GM18511 (cell line): Measurements from ENCODE around the gene SLC35A3.
A peak's percentile ranks its signal among the peaks of the same experiment; 100 is the strongest.
"Not testable (repeated sequence)": the region's sequence is repeated elsewhere in the genome, so short reads cannot be mapped to it uniquely, and the experiment has no call there.

Source experiments
- ATAC-seq: cut with Tn5 transposase; IDR thresholded peaks from one replicate; pipeline ENCODE4 v1.9.1; 2021; ENCODE audit warnings: mild to moderate bottlenecking, moderate library complexity; ENCODE audit not compliant: unreplicated experiment

SLC35A3 gene

DNA sequence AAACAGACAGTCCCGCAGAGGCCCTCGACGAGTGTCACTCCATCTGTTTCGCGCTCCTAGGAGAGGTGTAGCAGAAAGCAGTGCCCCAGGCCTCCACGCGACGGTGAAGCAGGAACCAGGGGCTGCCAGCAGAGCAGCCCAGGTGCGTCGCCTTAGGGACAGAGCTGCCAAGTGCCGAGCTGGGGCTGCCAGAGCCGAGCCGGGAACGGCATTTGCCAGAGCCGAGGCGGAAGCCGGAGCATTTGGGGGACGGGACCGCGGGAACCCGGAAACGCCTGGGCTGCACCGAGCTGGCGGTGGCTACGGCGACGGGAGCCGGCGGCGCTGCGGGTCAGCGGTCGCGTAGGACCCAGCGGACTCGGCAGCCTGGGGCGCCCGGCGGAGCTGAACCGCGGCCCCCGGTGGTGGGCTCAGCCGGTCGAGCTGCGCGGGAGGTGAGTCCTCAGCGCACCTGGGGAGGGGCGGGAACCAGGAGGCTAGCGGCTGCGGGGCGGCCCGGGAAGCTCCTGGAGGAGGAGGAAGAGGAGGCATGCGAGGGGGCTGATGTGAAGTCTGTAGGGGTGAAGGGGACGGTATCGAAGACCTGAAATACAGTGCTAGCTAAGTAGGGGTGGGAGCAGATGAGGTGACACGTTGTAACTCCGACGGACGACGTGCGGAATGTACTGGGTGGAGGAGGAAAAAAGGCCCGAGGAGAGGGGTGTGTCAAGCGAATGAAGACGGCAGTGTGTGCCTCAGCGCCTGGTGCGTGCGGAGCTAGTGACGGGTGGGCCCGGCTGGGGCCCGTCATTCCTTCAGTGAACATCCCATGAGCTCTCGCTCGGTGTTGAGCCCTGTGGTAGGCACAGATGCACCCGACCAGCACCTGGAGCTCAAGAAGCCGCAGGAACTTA, at the start of gene SLC35A3:
Gene SLC35A3 (plus strand): TSS at position 268 of the 893 bp plus-strand sequence. CDS start 23,559 bp downstream, outside the sequence.
- peak; percentile 90 for ATAC-seq

DNA sequence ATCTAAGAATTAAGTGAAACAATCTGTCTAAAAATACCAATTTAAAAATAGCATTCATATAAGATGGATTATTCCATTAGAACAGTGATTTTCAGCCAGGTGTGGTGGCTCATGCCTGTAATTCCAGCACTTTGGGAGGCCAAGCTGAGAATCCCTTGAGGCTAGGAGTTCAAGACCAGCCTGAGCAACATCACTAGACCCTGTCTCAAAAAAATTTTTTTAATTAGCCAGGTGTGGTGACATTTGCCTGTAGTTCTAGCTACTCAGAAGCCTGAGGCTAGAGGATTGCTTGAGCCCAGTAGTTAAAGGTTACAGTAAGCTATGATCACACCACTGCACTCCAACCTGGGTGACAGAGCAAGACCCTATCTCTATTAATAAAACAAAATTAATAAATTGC, 35.0 kb upstream of the SLC35A3 start:
- no peak for ATAC-seq

DNA sequence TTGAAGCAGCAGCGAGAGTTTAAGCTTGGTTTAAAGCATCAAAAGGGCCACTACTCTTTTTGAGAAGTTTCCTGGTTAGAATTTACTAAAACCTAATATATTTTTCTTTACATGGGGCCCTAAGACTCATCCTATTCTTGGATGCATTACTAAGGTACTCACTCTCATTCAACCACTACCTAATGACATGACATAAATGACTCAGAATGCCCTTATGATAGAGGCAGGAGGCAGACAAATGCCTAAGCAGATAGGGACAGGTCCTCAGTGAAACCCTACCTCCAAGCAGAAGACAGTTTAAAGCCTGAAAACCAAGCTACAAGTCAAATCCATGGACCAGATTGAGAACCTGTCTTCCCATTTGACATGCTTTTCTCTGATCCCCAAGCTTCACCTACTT, 34.3 kb upstream of the SLC35A3 start:
- no peak for ATAC-seq

DNA sequence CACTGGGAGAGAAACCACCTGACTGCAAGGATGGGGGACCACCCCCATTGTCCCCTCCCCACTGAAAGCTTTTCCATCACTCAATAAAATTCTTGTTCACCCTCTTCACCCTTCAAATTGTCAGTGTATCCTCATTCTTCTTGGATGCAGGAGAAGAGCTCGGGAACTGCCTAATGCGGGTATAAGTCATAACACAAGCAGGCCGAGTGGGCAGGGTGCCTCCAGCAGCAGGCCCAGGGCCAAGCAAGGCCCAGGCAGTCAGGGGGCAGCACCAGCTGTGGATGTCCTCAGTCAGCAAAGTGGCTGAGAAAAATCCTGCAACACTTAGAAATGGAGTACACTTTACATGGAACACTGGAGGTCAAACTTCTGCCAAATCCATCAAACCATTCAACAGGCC, 33.7 kb upstream of the SLC35A3 start:
- ATAC-seq: no peak

DNA sequence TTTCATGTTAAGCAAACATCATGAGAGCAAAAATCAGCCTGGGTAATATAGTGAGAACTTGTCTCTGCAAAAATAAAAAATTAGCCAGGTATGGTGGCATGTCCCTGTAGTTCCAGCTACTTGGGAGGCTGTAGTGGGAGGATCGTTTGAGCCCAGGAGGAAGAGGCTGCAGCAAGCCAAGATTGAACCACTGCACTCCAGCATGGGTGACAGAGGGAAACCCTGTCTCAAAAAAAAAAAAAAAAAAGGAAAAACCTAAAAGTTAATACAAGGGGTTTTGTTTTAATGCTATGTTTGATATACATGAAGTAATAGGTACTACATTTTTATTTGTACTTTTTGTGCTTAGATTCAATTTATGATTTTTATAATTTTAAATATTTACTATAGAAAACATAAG, 27.1 kb upstream of the SLC35A3 start:
- no peak for ATAC-seq

DNA sequence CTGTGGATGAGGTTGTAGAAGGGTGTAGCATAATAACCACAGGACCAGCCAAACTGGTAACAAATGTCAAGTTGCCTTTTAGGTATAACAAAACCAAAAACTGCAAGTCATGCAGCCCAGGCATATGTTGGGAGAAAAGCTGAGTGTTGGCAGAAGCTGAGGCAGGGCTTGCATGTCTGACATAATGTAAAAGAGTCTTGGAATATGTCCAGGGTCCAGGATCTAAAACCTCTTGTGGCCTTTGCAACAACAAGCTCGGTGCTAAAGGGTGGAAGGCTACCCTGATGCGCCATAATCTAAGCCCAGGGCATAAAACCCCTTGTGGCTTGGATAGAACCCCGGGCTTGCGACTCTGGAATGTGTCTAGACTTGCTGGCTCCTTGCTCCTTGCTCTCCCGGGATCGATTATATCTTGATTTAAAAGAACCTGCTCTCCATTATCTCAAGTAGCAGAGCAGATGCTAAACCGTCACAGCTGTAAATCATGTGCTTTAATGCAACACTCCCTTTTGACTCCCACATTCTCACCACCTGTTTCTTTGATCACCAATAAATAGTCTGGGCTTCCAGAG, 26.5 kb upstream of the SLC35A3 start:
- ATAC-seq: no peak

DNA sequence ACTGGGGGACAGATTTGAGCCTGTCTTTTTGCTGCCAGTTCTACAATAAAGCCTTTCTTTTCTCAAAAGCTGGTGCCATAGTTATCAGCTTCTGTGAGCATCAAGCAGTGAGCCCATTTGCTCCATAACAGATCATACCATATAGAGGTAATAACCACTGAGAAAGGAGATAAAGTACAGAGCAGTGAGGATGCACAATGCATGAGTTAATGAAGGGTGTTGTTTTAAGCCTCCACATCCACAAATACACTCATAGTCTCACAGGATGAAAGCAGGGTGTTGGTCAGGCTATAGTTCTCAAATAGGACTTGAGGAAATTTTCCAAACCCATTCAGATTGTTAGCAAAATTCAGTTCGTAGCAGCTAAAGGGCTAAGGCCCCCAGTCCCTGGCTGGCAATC, 25.6 kb upstream of the SLC35A3 start:
- no peak for ATAC-seq

DNA sequence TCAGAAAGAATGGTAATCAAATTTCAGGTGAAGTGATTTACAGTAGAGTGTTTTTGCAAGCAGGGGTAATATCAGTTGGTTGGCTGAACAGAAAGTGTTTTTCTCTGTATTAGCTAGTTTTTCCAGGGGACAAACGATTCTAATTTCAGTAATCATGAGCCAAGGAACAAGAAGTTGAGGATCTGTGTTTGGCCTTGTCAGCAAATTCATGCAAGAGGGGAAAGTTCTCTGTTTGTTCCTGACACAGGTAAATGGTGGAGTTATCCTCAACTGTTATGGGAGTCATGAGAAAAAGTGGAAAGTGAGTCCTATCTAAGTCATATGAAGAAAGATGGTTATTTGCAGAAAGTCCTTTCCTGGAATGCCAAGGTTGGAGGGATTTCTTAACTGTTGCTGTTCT, 24.6 kb upstream of the SLC35A3 start:
- no peak for ATAC-seq

DNA sequence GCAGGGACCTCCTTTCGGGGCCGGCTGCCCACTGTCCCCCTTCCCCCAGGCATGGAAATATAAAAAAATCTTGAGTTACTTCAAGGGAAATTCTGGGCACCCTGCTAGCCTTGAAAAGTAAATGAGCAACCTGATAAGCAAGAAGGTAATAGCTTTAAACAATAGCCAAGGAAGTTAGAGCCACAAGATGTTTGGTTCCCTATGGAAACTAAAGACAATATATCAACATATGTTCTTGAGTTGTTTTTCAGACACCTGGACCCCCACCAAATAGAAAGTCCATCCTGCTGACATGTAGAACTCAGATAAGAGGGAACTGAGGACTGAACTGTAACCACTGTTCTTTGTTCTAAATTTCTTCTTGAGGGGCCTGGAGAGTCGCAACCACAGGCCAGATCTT, 19.3 kb upstream of the SLC35A3 start:
- no peak for ATAC-seq

DNA sequence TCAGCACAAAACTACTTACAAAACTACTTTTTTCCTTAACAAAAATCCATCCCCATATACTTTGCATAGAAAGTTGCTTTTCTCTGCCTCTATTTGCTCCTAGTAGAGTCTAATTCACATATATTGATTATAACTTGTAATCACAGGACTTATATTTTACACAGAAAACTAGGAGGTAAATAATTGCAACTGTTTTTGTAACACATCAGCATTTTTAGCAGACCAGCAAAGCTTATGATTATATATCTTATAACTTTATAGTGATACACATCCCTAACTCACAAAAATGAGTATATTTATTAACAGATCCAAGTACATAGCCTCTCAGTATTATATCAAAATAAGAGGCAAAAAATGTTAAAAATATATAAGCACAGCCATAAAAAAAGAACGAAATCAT, 17.3 kb upstream of the SLC35A3 start:
- ATAC-seq: no peak

DNA sequence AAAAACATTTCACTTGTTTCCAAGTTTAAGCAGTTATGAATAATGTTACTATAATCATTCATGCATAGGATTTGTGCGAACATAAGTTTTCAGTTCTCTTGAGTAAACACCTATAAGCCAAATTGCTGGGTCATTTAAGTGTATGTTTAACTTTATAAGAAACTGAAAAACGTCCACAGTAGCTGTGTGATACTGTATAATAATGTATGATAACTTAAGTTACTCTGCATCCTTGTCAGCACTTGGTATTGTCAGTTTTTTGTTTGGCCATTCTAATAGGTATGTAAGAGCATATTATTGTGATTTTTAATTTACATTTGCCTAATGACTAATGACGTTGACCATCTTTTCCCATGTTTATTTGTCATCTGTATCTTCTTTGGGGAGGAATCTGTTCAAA, 14.4 kb upstream of the SLC35A3 start:
- ATAC-seq: no peak

DNA sequence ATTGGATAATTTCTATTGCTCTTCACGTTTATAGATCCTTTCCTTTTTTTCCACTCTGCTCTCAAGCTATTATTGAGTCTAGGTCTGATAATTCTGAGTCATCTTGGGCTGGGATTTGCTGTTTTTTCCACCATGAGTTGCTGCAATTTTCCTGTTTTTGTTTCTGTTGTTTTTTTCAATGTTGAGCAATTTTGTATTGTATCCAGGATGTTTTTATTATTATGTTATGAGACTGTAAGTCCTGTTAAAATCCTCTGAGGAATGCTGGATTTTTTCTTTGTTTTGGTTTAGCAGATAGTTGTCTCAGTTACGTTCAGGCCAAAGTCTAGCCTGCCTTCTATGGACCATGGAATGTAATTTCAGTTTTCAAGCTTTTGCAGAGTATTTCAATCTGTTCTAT, 13.0 kb upstream of the SLC35A3 start:
- no peak for ATAC-seq

DNA sequence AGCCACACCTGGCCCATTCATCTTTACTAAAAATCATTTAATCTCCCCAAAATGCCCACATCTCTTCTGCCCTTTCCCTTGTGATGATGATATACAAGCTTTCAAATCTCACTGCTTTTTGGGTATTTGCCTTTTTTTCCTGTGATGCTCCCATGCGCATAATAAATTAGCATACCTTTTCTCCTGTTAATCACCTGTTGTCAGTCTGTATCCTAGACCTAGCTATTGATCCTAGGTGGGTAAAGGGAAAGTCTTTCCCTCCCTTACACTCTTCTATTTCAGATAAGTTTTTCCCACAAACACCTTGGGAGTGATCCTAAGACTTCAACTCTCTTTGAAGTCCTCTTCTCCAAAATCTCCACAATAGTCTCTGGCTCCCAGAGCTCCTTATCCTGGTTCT, 12.0 kb upstream of the SLC35A3 start:
- ATAC-seq: no peak

DNA sequence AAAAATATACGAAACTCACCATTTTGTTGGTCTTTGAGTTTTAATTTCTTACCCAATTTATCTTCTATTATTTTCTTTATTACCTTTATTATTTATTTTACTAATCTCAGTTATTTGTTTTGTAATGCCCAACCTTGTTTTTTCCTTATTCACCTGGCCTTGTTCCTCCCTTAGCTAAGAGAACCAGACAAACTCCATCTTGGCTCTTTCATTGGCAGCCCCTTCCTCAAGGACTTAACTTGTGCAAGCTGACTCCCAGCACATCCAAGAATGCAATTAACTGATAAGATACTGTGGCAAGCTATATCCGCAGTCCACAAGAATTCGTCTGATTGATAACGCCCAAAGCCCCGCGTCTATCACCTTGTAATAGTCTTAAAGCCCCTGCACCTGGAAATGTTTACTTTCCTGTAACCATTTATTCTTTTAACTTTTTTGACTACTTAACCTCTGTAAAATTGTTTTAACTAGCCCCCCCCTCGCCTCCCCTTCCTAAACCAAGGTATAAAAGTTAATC, 10.5 kb upstream of the SLC35A3 start:
- not testable (repeated sequence) for ATAC-seq

DNA sequence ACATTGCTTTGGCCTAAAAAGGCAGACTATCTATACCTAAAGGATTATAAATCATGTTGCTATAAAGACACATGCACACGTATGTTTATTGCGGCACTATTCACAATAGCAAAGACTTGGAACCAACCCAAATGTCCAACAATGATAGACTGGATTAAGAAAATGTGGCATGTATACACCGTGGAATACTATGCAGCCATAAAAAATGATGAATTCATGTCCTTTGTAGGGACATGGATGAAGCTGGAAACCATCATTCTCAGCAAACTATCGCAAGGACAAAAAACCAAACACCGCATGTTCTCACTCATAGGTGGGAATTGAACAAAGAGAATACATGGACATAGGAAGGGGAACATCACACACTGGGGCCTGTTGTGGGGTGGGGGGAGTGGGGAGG, 9.5 kb upstream of the SLC35A3 start:
- ATAC-seq: not testable (repeated sequence)

DNA sequence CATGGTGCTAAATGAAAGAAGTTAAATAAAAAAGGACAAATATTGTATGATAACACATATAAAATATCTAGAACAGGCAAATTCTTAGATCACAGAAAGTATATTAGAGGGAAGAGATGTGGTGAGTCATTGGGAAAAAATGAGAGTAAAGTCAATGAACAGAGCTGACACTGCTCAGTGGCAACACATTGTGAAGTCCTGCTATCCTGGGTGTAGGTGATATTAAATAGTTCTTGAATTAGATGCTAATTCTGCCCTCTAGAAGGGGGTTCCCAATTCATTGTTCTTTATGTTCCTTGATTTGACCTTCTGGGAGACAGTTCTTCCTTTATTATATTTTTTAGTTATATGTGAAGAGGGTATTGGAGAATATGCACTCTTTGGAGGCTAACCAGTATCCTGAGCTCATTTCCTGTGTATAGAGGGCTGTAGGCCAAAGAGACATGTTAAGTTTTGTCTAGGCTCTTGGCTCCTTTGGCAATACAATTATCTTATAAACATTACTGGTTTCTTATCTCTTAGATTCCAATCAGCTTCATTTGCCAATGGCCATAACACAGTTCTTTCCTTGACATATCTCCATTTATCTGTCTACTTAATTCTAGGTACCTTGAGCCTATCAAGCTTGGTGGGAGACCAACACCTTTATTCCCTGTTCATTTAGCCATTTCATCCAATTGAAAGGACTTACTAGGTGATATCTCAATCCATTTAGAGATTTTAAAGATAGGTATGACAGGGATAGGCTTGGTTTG, 6.6 kb upstream of the SLC35A3 start:
- ATAC-seq: no peak

DNA sequence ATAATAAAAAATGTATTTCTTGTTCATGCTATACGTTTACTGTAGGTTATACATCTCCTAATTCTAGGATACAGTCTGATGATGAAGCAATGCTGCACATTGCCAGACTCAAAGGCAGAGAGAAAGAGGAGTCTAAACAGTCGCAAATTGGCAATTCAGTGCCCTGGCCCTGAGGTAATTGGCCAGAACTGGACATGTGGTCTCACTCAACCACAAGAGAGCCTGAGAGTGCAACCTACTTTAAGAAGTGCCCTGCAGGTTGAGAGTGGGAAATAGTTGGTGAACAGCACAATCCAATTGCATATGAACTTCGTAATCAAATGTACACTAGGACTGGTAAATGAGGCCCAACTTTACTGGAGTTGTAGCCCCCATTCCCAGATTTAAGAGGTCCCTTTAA, 5.0 kb upstream of the SLC35A3 start:
- no peak for ATAC-seq

DNA sequence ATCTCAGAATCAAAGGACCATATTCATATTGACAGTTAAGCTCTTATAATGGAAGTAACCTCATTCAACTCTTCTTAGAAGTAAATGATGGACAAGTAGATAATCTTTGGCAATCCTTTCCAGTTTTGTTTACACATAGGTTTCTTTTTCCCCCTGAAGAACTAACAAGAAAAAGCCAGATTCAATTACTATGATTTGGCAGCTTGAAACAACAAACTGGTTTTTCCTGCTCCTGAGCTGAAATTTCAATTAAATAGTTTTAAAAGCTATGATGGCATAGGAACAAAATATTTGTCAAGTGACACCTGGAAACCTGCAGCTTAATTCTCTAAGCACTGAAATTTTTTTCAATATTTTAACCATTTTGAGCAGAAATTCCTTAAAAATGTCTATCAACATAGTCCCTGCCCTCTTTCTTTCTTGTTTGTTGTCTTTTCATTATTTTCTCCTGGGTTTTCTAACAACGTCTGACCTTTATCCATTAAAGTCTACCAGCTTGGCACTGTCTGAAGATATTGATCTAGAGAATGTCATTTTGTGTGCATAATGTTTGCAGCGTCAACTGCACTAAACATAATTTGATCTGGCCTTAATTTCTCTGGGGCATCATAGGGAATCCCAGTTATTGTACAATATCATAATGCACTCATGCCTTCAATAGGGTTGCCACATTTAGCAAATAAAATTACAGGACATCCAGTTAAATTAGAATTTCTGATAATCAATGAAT, 4.0 kb upstream of the SLC35A3 start:
- ATAC-seq: no peak

DNA sequence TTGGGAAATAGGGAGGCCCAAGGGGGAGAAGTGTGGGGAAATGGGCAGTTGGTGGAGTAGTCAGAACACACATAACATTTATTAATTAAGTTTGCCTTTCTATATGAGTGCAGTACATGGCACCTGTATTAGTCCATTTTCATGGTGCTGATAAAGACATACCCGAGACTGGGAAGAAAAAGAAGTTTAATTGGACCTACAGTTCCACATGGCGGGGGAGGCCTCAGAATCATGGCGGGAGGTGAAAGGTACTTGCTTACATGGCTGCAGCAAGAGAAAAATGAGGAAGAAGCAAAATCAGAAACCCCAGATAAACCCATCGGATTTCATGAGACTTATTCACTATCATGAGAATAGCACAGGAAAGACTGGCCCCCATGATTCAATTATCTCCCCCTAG, 1.6 kb upstream of the SLC35A3 start:
- no peak for ATAC-seq

DNA sequence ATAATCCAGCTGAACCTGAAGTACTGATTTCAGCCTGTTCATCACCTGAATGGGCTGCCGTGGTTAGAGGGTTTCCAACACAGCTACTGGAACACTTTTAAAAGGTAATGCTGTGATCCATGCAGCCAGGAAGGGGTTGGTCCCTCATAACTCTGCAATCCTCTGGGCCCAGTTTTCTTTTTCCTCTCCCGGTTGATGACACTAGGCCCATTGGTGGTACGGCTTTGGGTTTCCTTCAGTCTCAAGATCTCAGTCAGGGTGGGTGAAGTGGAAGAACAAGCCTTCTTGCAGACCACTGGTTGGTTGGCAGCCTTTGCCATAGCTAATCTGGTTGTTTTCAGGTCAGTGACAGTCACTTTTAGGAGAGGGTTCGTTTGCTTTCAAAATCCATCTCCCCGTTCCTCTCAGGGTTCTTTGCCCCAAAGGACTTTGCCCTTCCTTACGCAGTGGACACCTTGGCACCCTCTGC, 502 bp upstream of the SLC35A3 start:
- peak; percentile 10 for ATAC-seq
